Measurements from ENCODE around the gene ZNF521.

The ZNF521 gene

DNA sequence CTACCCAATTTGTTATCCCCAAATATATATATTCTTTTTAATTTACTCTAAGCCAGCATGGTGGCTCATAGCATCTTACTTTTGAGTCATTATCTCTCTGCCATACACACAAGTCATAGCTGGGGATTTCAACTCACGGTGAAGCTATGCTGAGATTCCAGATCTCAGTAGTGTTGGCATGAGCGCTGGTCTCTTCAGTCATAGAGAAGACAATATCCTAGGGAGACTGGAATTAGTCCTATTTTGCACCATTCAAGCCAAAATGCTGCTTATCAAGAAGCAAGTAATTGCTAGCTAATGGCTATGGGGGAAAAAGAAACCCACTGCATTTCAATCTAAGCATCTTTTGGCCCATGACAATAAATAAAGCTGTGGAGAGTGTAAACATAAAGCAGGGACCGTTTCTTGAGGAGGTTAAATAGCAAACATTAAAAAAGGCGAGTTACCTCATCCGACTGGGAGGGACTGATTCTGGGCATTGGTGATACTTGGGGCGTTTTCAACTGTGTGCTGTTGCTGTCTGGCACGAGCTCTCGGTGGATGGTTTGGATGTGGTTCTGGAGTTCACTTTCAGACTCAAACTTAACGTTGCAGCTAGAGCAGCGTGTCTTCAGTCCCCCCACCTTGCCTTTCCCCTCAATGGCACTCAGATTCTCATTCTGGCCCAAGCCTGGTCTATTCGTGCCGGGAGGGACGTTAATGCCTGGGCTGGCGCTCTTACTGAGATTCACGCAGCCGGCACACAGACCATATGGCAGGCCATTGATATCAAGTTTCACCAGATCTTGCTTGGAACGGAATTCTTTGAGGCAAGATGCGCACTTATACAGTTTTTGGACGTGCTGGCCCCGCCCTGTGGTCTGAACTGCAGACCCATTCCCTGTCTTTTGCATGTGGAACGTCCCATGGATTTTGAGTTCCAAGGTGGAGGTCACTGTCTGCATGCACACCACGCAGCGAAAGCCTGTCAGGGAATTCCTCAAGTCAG lies 127.8 kb downstream of the ZNF521 start:
- DNase-seq = no peak

DNA sequence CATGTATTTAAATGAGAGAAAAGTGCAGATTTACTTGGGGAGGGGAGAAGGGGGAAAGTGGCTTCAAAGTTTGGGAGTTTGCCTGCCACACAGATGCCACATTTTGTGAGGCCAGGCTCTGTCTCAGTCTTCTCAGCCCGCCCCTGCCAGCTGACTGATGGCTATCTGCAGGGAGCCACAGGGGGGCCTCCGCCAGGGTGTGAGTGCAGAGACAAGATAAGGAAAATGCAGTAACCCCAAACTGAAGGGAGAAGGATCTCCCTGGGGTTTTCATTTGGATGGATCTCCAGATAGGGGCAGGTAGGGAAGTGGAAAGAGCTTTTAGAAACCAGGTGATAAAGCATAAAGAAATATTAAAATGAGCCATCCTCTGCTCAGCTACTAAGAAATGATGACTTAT lies 128.8 kb downstream of the ZNF521 start:
- no peak for DNase-seq

DNA sequence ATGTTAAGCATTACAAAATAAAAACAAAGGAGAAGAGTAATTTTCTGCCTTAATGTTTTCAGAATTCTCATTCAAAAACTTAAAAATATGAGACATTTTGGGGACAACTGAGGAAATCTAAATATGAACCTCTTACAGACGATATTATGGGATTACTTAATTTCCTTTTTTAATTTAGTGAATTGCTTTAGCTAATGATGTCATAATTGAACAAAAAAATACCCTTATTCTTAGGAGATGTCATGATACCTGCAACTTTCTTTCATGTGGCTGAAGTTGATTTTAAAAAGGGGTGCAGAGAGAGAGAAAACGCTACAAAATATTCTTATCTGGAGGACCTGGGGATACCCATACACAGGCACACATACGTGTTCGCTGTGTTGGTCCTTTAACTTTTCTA lies 129.3 kb downstream of the ZNF521 start:
- no peak for DNase-seq

DNA sequence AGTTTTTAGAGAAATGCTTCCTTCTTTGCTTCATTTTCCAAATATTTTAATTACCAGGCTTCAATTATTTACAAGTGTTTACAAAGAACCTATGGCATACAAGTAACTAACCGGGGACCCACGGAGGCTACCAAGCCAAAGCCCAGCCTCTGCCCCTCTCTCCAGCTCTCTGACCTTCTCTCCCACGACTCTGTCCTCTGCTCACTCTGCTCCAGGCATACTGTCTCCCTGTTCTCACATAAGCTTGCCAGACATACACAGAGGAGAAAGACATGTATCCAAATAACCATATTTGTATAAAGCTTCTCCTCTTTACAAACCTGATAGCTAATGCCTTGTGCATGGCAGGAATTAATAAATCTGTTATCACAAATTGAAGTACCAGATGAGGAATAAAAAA lies 141.3 kb downstream of the ZNF521 start:
- no peak for DNase-seq

DNA sequence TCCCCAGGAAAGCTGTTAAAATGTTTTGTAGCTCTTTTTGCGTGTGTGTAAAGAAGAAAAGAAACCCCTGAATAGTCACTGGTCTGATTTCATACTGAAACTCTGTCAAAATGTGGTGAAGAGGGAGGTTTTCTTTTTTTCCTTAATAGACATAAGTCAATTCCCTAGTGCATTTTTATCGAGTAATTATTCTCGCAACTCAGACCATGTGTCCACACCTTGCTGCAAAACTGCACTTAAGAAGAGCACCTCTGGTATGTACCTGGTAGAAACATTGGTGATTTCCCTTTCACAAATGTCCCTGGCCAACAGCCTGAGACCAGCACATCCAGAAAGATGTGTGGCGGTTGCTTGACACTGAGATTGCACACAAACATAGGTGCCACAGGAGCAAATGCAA lies 159.9 kb downstream of the ZNF521 start:
- DNase-seq = no peak

DNA sequence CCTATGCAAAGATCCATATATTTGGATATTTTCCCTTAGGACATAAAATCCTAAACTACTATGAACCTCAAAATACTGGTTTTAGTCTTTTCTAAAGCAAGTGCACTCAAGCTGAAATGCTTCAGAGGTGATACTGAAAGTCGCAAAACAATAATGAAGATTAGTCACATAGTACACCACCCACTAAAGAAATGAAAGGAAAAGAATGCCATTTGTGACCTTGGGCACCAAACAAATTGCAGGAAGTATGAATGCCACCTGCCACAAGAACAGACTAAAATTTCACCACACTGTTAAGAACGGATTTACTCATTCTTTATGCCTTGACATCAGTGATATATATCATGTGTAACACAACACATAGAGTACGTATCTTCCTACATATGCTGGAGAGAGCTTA lies 161.5 kb downstream of the ZNF521 start:
- DNase-seq = no peak

DNA sequence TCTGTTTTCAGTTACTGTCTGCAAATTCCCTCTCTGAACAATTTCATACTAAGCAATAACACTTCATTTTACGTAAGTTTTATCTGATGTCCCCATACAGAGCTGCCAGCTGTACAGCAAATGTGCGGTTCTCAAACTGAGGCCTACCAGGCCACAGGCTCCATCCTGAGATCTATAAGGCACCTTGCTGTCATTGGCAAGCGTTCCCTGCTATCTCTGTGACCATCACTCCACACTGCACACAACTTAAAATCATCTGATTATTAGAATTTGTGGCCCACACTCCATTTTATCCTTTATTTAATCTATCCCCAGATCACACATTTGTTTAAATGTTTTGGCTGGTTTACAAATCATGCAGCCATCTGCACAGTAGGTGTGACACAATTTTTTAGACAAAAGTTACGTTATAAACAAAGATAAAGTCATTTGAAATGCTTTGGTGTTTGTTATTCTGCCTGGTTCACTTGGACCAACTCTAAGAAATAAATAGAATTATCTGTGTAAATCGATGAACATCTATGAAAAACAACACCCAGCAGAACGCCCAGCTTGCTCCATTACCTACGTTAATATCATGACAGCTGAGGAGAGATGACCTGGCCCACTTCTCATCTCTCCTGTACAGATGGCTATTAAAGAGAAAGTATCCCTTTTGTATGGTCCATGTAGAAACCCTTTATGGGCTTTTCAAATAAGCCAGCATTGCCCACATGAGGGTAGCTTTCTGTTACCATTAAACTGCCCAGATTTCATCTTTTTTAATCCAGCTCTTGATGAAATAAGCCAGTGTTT lies 162.4 kb downstream of the ZNF521 start:
- no peak for DNase-seq

DNA sequence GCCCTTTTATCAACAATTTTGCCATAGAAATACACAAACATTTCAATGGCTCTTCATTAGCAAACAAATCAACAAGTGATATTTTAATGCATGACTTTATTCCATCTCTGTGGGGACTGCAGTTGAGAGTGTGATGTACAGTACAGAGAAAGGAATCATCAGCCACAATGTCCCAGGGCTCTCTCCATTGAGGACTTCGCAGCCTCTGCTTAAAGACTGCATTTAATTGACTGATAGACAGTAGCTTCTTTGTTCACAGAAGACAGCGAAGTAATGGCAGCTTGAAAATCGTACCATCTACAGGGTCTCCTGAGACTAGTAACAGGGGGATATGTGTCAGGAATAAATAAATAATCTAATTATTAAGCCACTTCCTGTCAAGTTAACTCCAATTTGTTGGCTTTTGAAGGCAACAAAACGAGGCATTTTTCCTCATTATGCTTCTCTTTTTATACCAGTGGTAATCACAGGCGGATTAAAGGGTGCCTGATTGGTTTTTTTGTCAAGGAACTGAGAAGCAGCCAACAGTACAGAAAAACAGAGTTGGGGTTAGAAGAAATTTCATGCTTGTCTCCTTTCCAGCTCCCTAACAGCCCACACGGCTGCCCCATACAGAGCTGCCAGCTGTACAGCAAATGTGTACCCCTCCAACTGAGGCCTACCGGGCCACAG lies 164.3 kb downstream of the ZNF521 start:
- no peak for DNase-seq

DNA sequence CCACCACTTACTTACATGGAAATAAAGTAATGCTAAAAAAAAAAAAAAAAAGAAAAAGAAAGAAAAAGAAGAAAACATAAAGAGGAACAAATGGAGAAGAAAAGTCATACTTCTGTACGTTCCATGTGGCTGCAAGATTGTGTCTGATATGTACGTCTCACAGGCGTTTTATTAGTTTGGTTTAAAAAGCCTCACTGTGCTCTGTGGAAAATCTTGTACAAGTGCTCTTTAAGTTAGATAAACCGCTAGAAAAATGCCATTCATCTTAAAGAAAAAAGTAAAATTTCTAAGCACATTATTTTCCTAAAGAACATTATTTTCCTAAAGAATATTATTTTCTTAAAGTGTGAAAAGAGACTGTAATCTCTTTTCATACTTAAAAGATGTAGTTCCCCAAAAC lies 165.1 kb downstream of the ZNF521 start:
- no peak for DNase-seq

DNA sequence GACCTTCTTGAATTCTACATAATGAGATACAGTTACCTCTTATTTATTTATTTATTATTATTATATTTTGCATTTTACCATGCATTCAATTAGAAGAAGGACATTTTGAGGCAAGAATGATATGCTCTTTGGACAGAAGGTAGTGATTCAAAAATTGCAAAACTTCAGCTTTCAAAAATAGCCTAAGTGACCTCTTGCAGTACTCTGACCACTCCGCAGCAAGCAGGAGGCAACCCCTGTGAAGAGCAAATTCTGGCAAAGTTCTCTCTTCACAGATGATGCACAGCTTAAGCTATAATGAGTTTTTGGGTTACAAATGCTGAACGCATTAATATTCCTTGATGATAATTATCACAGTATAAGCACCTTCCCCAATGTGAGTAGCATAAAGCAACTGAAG lies 170.0 kb downstream of the ZNF521 start:
- no peak for DNase-seq

DNA sequence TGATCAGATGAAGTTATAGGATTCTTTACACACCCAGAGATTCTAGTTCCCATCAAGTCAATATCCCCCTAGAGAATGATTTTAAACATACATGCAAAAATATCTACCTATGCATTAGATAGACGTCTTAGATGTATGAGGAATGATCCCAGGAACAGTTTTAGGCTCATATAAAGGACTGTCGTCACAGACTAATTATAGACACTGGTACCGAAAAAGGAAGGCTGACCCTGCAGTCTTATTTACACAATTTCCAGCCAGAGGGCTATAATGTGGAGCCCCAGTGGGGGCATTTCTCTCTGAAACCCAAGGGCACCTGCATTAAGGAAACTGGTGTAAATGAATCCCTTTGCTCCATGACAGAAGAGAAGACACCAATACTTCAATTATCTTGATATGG lies 170.4 kb downstream of the ZNF521 start:
- no peak for DNase-seq

DNA sequence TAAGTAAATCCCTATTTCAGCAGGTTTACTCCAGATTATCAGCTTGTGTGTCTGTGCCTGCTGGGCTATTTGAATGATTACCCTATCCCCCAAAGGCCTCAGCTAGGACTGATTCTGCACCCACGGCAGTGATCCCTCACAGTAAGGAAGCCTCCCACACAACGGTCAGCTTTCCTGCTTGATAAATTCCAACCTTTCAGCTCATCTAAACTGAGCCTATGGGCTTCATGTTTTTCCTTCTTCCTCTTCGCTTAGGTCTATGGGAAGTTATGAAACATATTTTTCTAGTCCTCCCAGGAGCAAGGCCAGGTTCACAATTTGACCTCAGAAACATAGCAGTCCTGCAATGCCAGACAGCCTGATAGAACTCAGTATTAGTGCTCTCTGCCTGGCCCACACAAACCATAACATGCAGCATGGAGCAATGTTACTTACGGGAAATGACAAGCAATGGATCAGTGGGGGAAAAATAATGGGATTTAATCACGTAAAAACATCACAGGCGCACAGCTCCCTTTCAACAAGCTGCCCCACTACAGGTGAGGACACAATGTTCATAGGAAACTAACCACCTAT lies 170.9 kb downstream of the ZNF521 start:
- no peak for DNase-seq

DNA sequence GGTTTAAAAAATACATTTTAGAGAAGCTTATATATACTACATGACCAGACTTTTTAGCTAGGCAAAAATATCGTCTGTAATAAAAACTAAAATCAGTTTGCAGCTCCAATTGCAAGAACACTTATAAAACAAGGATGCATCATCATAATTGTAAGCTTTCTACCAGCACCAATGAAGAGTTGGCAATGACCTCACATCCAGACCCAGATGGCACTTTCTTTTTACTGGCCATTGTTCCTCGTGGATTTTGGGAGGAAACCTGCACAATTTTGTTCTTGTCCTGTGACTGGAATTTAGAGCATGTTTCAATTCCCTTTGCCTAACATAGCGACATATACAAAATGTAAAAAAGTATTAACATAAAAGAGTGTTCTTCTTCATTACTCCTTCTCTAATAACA lies 174.3 kb downstream of the ZNF521 start:
- DNase-seq = no peak

DNA sequence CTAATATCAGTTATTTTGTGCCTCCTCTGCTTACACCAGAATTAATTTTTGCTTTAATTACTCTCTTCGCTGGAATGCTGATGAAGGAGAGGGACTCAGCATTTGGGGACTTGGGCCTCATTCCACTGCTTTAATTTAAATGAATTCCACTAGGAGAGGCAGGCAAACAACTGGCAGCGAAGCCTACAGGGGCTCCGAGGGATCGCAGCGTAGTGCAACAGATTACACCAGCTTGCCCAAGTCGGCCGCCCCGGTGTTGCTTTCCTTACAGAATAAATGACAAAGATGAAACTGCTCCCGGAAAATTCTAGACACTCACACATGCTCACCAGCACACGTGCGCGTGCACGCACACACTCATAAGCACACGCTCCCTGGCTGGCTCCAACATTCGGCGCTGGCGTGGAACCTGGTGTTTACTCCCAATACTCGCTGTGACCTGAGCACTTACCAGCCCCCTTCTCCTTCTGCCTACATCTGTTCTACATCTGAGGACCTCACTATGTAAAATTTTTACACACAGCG lies 175.4 kb downstream of the ZNF521 start:
- no peak for DNase-seq

DNA sequence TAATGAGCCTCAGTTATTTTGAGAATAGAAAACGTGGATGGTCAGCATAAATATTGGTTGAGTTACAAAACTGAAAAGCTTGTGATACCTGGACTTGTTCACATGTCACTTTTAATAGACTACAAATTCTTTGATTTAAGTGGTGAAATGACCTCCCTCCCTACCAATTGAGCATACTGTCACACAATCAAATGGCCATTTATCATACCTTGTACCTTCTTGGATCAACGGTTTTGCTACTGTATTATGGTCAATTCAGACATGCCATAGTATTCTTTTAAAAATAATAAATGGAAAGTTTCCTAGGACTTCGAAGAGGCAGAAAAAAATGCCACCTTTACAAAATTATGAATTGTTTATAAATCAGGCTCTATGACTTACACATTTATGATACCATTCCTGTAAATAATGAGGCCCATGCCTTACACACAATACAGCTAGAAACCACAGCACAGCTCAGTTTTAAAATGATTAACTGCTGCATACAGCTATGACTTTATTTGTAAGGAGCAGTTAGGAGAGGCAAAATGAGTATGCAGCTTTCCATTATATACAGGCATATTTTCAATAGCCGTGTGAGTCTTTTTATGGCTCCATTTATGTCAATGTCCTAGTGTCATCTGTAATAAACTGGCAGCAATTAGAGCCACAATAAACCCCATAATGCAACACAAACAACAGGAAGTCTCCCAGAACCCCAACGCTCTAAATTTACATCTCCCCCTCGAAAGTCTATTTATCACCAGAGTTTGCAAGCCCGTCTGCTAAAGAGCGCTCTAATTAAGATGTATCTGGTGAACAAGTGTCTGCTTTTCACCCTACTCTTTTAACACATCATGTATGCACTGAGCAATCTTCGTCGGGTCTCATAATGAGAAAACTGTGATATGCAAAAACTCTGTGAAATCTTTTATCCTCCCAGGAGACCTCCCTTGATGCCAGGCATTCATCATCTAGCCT lies 176.1 kb downstream of the ZNF521 start:
- no peak for DNase-seq

DNA sequence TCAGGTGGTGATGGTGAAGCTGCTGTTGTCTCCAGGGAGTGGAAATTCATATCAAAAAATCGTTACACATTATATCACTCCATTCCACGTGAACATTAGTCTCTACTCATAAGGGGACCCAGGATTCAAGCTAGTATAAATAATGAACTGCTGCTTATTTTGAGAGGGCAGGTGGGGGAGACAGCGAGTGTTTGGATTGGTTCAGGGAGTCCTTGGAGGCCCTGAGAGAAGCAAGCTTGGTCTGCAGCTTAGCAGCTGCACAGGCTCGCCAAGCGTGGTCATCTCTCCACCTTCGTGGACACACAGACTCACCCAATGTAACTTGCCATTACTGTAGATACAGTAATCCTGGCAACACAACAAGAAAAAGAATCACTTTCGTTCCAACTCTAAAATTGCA lies 177.6 kb downstream of the ZNF521 start:
- DNase-seq = no peak

DNA sequence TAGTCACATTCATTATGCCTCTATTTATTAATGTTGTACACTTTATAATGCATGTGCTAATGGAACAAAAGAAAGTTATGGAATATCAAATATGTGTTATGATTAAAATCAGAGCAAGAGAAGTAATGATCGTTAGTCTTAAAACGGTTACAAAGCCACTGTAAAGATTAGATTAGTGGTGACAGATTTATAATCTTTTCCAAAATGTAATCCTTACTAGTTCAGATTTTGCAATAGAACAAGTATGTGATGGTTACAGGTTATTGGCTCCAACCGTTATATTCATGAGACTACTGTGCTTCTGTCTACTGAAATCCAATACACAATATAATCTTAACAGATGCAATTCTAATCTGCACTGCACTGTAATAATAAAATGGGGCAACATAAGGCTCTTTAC lies 180.6 kb downstream of the ZNF521 start:
- no peak for DNase-seq

DNA sequence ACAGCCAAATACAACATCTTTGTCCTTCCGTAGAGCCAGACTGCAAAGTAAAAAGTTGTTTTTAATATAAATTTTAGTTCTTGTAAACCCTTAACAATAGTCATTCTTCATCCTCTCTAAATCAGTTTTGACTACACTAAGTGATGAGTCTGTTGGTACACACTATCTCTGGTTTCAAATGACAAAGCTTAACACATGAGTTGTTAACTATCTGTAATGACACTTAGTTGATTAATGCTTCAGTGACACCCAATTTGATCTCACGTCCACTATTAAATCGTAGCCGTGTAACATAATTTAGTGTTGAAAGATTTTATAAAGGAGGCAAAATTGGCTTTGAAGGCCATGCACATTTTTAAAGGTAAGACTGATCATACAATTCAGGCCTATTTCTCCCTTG lies 181.6 kb downstream of the ZNF521 start:
- DNase-seq = no peak

DNA sequence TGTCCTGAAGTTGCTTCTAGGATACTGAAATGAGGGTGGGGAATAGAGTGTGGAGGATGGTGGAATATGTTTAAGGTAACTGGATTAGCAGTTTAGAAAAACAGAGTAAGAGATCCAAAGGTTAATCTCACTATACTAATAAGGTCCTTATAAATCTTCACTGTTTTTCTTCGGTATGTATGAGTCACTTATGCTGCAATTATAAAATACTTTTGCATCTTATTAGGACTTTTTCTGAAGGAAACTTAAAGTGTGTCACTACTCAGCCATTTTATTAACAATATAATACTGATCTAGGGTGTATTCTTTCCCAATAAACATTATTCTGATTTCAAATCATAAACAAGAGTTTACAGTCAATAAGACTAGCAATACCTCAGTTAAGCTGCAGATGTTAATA lies 182.3 kb downstream of the ZNF521 start:
- no peak for DNase-seq

DNA sequence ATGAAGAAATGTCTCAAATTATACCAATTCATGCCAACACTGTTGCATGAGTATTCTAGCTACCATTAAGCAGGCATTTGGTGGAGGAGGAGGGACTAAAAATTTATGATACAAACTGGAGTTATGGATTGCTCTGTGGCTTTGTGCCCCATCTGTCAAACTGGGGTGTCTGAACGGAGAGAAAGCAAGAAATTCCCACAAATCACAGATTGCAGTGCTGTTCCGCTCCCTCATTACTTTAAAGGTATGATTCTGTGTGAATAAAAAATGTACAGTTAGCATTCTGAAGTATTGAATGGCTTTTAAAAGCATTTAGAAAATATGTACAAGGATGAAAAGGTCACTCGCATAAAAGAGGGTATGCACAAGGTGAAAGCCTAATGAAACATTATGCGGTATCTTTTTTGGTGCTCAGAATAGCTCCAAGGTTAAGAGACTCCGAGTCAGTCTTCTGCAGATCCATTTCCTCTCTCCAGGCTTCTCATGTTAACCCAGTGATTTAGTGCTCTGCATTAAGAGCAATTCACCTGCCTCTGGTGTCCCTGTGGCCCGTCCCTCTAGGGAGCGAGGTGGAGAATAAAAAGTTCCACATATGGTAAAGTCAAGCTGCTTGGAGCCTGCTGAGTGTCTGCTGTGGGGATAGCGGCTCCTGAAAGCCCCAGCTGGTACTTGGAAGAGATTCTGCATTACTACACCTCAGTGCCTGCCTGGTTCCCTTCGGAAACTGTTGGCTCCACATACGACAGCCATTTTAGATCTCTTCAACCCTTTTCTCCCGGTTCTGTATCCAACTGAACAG lies 184.2 kb downstream of the ZNF521 start:
- DNase-seq = no peak

DNA sequence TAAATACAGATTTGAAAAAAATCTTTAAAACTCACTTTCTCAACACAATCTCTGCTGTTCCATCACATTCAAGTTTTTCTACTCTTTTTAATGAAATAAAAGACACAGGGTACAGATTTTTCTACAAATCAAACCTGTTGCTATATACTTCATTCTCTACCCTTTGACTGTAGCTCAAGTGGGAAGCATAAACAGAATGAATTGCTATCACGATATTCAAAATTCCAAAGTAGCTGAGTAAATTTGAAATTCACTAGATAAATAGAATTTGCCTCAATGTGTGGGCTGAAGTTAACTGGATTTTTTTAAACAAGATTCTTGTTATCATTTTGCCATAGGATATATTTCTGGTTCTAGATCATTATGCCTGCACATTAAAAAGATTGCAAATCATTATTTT lies 185.9 kb downstream of the ZNF521 start:
- DNase-seq = no peak
